ENCODE results near the gene ZCCHC9.

GRCh38 chr5:81290146-81290545 lies 11.2 kb upstream of the ZCCHC9 start:
- no peak for TF ChIP-seq EZH2 (IDR thresholded peaks at IDR 0.05)
- TF ChIP-seq POLR2AphosphoS5 (IDR thresholded peaks at IDR 0.05; ENCODE audit: borderline replicate concordance, low read depth, low read length) = no peak
- no peak for TF ChIP-seq FOXP2 (optimal IDR thresholded peaks at IDR 0.05; ENCODE audit: control extremely low read depth, extremely low read length, insufficient read depth)

Data from SK-N-MC (cell line).